T-helper 2 cell treated with Interferon-gamma antibody and Interleukin-4, amounts not matched to agents 5 μg/mL and 100 μg/mL, for 36 hours (primary cell): Measurements from ENCODE around the gene PRAME.
"Not testable (repeated sequence)": the region's sequence is repeated elsewhere in the genome, so short reads cannot be mapped to it uniquely, and the experiment has no call there.

Source experiments
- DNase-seq: peaks from one replicate; pipeline ENCODE4 v3.0.0; 2021; ENCODE audit warnings: low spot score
- H3K27ac Mint-ChIP-seq: one replicate; pipeline ENCODE4 v1.8.0; 2021; ENCODE audit warnings: mild to moderate bottlenecking, mixed read lengths
- H3K27me3 Mint-ChIP-seq: one replicate; pipeline ENCODE4 v1.8.0; 2021; ENCODE audit warnings: low read depth, mixed read lengths
- H3K36me3 Mint-ChIP-seq: one replicate; pipeline ENCODE4 v1.8.0; 2021; ENCODE audit warnings: low read depth, mixed read lengths
- H3K4me1 Mint-ChIP-seq: one replicate; pipeline ENCODE4 v1.8.0; 2021; ENCODE audit warnings: low read depth, mixed read lengths
- H3K4me3 Mint-ChIP-seq: one replicate; pipeline ENCODE4 v1.8.0; 2022; ENCODE audit warnings: mild to moderate bottlenecking, moderate library complexity, mixed read lengths
- H3K9me3 Mint-ChIP-seq: one replicate; pipeline ENCODE4 v1.8.0; 2021; ENCODE audit warnings: mixed read lengths

The PRAME gene

GRCh38 chr22:22558972-22559603 is at the start of gene PRAME:
Gene PRAME (minus strand): TSS chr22:22559265. CDS start chr22:22556832, 2,433 bp downstream.
- Mint-ChIP-seq H3K27ac (peak within 1 kb of the TSS; percentile 31), H3K4me1 (peaks cover 3% of the 10 kb centered on the region), H3K27me3 (no peaks in the 10 kb centered on the region), H3K9me3 (no peaks in the 10 kb centered on the region), H3K36me3 (no peaks in the 10 kb centered on the region), H3K4me3 (no peak within 1 kb of the TSS)
- DNase-seq, result peak; percentile 64

- H3K27me3 Mint-ChIP-seq, result not testable (repeated sequence)
Observed at GRCh38 chr22:22608022-22608421, 49.0 kb upstream of the PRAME start.

GRCh38 chr22:22605074-22605404 is 46.0 kb upstream of the PRAME start:
- DNase-seq, result no peak
- H3K9me3 Mint-ChIP-seq, result no peaks in the 10 kb centered on the region
- H3K4me1 Mint-ChIP-seq, result no peaks in the 10 kb centered on the region
- H3K4me3 Mint-ChIP-seq, result no peak overlapping the region
- no peak overlapping the region for H3K27ac Mint-ChIP-seq
- H3K27me3 Mint-ChIP-seq, result peaks cover 6% of the 10 kb centered on the region
- H3K36me3 Mint-ChIP-seq, result no peaks in the 10 kb centered on the region

More at GRCh38 chr22:22608022-22608421, 49.0 kb upstream of the PRAME start:
- not testable (repeated sequence) for H3K4me1 Mint-ChIP-seq, H3K36me3 Mint-ChIP-seq, H3K4me3 Mint-ChIP-seq, H3K9me3 Mint-ChIP-seq, H3K27ac Mint-ChIP-seq, DNase-seq

GRCh38 chr22:22604326-22605073 is 45.4 kb upstream of the PRAME start:
- no peaks in the 10 kb centered on the region for H3K4me1 Mint-ChIP-seq
- no peaks in the 10 kb centered on the region for H3K9me3 Mint-ChIP-seq
- peaks cover 4% of the 10 kb centered on the region for H3K27me3 Mint-ChIP-seq
- H3K4me3 Mint-ChIP-seq, result no peak overlapping the region
- H3K36me3 Mint-ChIP-seq, result no peaks in the 10 kb centered on the region
- no peak for DNase-seq
- H3K27ac Mint-ChIP-seq, result no peak overlapping the region

- Mint-ChIP-seq H3K27ac (no peak overlapping the region), H3K36me3 (no peaks in the 10 kb centered on the region), H3K9me3 (no peaks in the 10 kb centered on the region), H3K27me3 (peaks cover 2% of the 10 kb centered on the region), H3K4me3 (no peak overlapping the region), H3K4me1 (no peaks in the 10 kb centered on the region)
- DNase-seq, result no peak
Observed at GRCh38 chr22:22603470-22603947, 44.4 kb upstream of the PRAME start.

GRCh38 chr22:22600531-22601261 is 41.6 kb upstream of the PRAME start:
- no peak overlapping the region for H3K4me3 Mint-ChIP-seq
- peaks cover 2% of the 10 kb centered on the region for H3K27me3 Mint-ChIP-seq
- no peaks in the 10 kb centered on the region for H3K36me3 Mint-ChIP-seq
- no peak overlapping the region for H3K27ac Mint-ChIP-seq
- no peak for DNase-seq
- H3K9me3 Mint-ChIP-seq, result no peaks in the 10 kb centered on the region
- H3K4me1 Mint-ChIP-seq, result no peaks in the 10 kb centered on the region

GRCh38 chr22:22599248-22599647 is 40.2 kb upstream of the PRAME start:
- Mint-ChIP-seq H3K27ac (no peak overlapping the region), H3K4me1 (no peaks in the 10 kb centered on the region), H3K4me3 (no peak overlapping the region), H3K9me3 (no peaks in the 10 kb centered on the region), H3K36me3 (no peaks in the 10 kb centered on the region), H3K27me3 (no peaks in the 10 kb centered on the region)
- no peak for DNase-seq

- no peaks in the 10 kb centered on the region for H3K9me3 Mint-ChIP-seq
- H3K4me1 Mint-ChIP-seq, result no peaks in the 10 kb centered on the region
- H3K4me3 Mint-ChIP-seq, result no peak overlapping the region
- DNase-seq, result no peak
- no peak overlapping the region for H3K27ac Mint-ChIP-seq
- H3K27me3 Mint-ChIP-seq, result no peaks in the 10 kb centered on the region
- H3K36me3 Mint-ChIP-seq, result no peaks in the 10 kb centered on the region
Observed at GRCh38 chr22:22598144-22598543, 39.1 kb upstream of the PRAME start.

GRCh38 chr22:22595001-22595835 is 36.2 kb upstream of the PRAME start:
- Mint-ChIP-seq H3K27me3 (no peaks in the 10 kb centered on the region), H3K4me3 (no peak overlapping the region), H3K9me3 (no peaks in the 10 kb centered on the region), H3K36me3 (no peaks in the 10 kb centered on the region), H3K4me1 (no peaks in the 10 kb centered on the region), H3K27ac (no peak overlapping the region)
- DNase-seq, result no peak

- Mint-ChIP-seq H3K4me3 (no peak overlapping the region), H3K27me3 (no peaks in the 10 kb centered on the region), H3K9me3 (no peaks in the 10 kb centered on the region), H3K27ac (no peak overlapping the region), H3K36me3 (no peaks in the 10 kb centered on the region), H3K4me1 (no peaks in the 10 kb centered on the region)
- DNase-seq, result peak; percentile 47
Observed at GRCh38 chr22:22593964-22594656, 35.0 kb upstream of the PRAME start.

GRCh38 chr22:22593250-22593649 is 34.2 kb upstream of the PRAME start:
- Mint-ChIP-seq H3K9me3 (no peaks in the 10 kb centered on the region), H3K27ac (no peak overlapping the region), H3K4me1 (no peaks in the 10 kb centered on the region), H3K4me3 (no peak overlapping the region), H3K27me3 (no peaks in the 10 kb centered on the region), H3K36me3 (no peaks in the 10 kb centered on the region)
- DNase-seq, result no peak

GRCh38 chr22:22591348-22592299 is 32.6 kb upstream of the PRAME start:
- H3K36me3 Mint-ChIP-seq, result no peaks in the 10 kb centered on the region
- no peaks in the 10 kb centered on the region for H3K9me3 Mint-ChIP-seq
- H3K4me1 Mint-ChIP-seq, result no peaks in the 10 kb centered on the region
- H3K27me3 Mint-ChIP-seq, result no peaks in the 10 kb centered on the region
- DNase-seq, result no peak
- no peak overlapping the region for H3K27ac Mint-ChIP-seq
- no peak overlapping the region for H3K4me3 Mint-ChIP-seq
